Measurements from ENCODE around the gene FGF8. TPM values are rescaled to one million over a fixed set of nuclear protein-coding genes. Genes with fewer than 3 reads are reported as not detected.

The FGF8 gene
- total and polyA plus RNA-seq, 9 of the 15 experiments (the other 6 are each of a cell fraction or from before 2014, with no cell fraction given), result 0.13 to 0.82 (median 0.37) TPM; not detected in 5

DNA sequence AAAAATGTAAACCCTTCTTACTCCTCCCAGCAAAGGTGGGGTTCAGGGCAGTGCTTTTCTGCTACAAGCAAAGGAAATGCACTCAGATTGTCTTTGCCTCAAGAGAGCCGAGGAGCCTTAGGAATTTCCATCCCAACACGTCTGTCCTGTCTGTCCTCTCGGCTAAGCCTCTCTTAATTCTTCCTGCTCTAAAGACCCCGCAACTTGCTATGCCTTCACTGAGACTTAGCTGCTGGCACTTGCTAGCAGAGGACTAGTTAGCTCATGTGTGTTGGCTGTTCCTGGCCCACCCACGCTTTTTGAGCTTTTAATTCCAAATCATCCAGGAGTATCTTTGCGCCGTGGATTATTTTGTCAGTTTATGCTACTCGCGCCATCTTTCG is 7.8 kb upstream of the FGF8 start (continued):
- TF ChIP-seq, protein P1, sequence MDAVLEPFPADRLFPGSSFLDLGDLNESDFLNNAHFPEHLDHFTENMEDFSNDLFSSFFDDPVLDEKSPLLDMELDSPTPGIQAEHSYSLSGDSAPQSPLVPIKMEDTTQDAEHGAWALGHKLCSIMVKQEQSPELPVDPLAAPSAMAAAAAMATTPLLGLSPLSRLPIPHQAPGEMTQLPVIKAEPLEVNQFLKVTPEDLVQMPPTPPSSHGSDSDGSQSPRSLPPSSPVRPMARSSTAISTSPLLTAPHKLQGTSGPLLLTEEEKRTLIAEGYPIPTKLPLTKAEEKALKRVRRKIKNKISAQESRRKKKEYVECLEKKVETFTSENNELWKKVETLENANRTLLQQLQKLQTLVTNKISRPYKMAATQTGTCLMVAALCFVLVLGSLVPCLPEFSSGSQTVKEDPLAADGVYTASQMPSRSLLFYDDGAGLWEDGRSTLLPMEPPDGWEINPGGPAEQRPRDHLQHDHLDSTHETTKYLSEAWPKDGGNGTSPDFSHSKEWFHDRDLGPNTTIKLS (IDR thresholded peaks at IDR 0.05; ENCODE audit: borderline replicate concordance, low read depth), result no peak
- no peak for TF ChIP-seq ZNF780A (CRISPR knock-in tag; IDR thresholded peaks at IDR 0.05)
- TF ChIP-seq KHSRP (IDR thresholded peaks at IDR 0.05), result no peak
- no peak for TF ChIP-seq NR2C1 (IDR thresholded peaks at IDR 0.05)
- TF ChIP-seq NR2C1 (tag; IDR thresholded peaks at IDR 0.05), result no peak
- TF ChIP-seq ZNF174 (CRISPR knock-in tag; IDR thresholded peaks at IDR 0.05), result no peak
- TF ChIP-seq RHOXF2B (CRISPR knock-in tag; conservative IDR thresholded peaks at IDR 0.05), result 0 out of 2 replicates have a peak, but pooled peaks have one; percentile 19
- TF ChIP-seq ARID2 (IDR thresholded peaks at IDR 0.05), result no peak
- 0 out of 4 replicates have a peak, but pooled peaks of 1 of the 2 experiments have one; percentile 26 for TF ChIP-seq TEAD1 (CRISPR knock-in tag; IDR thresholded peaks at IDR 0.05)
- 0 out of 2 replicates have a peak, but pooled peaks have one; percentile 7 for TF ChIP-seq ZNF324 (CRISPR knock-in tag; IDR thresholded peaks at IDR 0.05)
- TF ChIP-seq SRSF7 (optimal IDR thresholded peaks at IDR 0.05; ENCODE audit: low read depth, low read length), result no peak
- peak; percentile 72; the same call in 1 of the 2 replicates for TF ChIP-seq ILF3 (IDR thresholded peaks at IDR 0.05; ENCODE audit: borderline replicate concordance)
- no peak for TF ChIP-seq ZFP1 (CRISPR knock-in tag; IDR thresholded peaks at IDR 0.05)
- TF ChIP-seq ZNF766 (CRISPR knock-in tag; conservative IDR thresholded peaks at IDR 0.05), result no peak
- peak; percentile 3; the same call in 1 of the 2 replicates for TF ChIP-seq POLR2A (conservative IDR thresholded peaks at IDR 0.05)
- peak; percentile 27; the same call in 1 of the 2 replicates for TF ChIP-seq MYNN (IDR thresholded peaks at IDR 0.05)
- no peak for TF ChIP-seq MYNN (CRISPR knock-in tag; IDR thresholded peaks at IDR 0.05)
- no peak for TF ChIP-seq FOXA1 (IDR thresholded peaks at IDR 0.05; ENCODE audit: borderline replicate concordance)

All from K562 (cell line).